Lower lobe of right lung (tissue), 2 donors: ENCODE data around the gene NHS. TPM values are rescaled to one million over a fixed set of nuclear protein-coding genes. Genes with fewer than 3 reads are reported as not detected.
"Not testable (repeated sequence)": the region's sequence is repeated elsewhere in the genome, so short reads cannot be mapped to it uniquely, and the experiment has no call there.

Source experiments
- ATAC-seq, 2 donors: fragments of 200-7000 bp; cut with Tn5 transposase; one replicate each; pipeline ENCODE4 v1.9.1; 2020 to 2022; ENCODE audit warnings: mild to moderate bottlenecking in 2 of 2, moderate library complexity in 2 of 2
- DNase-seq: peaks from one replicate; pipeline ENCODE4 v3.0.0-alpha.2; 2020
- H3K27ac ChIP-seq: fragments of 200-600 bp; one replicate; pipeline ENCODE4 v1.8.0; 2022
- H3K27me3 ChIP-seq: fragments of 200-600 bp; one replicate; pipeline ENCODE4 v1.8.0; 2022; ENCODE audit warnings: low read depth
- H3K36me3 ChIP-seq: fragments of 200-600 bp; one replicate; pipeline ENCODE4 v1.8.0; 2022; ENCODE audit warnings: mild to moderate bottlenecking
- H3K4me1 ChIP-seq: fragments of 200-600 bp; one replicate; pipeline ENCODE4 v1.8.0; 2022
- H3K4me3 ChIP-seq: fragments of 200-600 bp; one replicate; pipeline ENCODE4 v1.8.0; 2022; ENCODE audit warnings: mild to moderate bottlenecking
- H3K9me3 ChIP-seq: fragments of 200-600 bp; one replicate; pipeline ENCODE4 v1.8.0; 2022
- intact Hi-C: fragments of 100-400 bp; cut with DNase I; formaldehyde crosslinking; loops from one replicate; pipeline ENCODE4 v1.11.0; 2022
- total RNA-seq: library from RNA; stranded (reverse); fragmentation: NEBNext Ultra II Directional; extraction: Animal tissue kit (Norgen Biotek cat#: 25700); gene quantifications from one replicate; pipeline ENCODE4 v1.2.1, GENCODE V29; 2021
- TF ChIP-seq, protein P1 (sequence below): fragments of 200-600 bp; IDR thresholded peaks from one replicate; pipeline ENCODE4 v1.8.0; 2022; ENCODE audit warnings: antibody characterized with exemption, mild to moderate bottlenecking
- donor health status: DM: no; HTN: yes; CAD: no; lungs with severe emphysema.

NHS gene
- total RNA-seq, 1 donor from 2014 or later: 2.7 TPM

DNA sequence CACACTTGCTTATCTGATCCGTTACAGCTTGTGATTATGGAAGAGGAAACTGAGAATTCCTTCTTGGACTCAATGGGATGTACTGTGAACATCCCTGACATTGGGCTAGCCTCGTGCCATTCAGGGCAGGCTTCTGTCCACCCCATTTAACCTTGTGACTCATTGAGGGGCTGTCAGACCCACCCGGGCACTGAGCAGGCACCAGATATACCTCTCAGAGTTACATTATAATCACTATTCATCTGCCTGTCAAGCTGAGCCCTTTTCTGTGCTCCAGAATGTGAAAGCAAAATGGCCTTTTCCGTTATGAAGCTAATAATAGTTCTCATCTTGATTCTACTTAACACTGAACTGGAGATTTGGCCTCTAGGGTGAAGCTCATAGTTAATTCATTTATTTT is 191.7 kb downstream of the NHS start:
- ATAC-seq (no peak), DNase-seq (no peak)
- no peak overlapping the region for H3K27ac ChIP-seq
- H3K4me1 ChIP-seq: no peaks in the 10 kb centered on the region
- H3K4me3 ChIP-seq: no peak overlapping the region
- no peaks in the 10 kb centered on the region for H3K9me3 ChIP-seq
- no peaks in the 10 kb centered on the region for H3K27me3 ChIP-seq
- TF ChIP-seq, protein P1, sequence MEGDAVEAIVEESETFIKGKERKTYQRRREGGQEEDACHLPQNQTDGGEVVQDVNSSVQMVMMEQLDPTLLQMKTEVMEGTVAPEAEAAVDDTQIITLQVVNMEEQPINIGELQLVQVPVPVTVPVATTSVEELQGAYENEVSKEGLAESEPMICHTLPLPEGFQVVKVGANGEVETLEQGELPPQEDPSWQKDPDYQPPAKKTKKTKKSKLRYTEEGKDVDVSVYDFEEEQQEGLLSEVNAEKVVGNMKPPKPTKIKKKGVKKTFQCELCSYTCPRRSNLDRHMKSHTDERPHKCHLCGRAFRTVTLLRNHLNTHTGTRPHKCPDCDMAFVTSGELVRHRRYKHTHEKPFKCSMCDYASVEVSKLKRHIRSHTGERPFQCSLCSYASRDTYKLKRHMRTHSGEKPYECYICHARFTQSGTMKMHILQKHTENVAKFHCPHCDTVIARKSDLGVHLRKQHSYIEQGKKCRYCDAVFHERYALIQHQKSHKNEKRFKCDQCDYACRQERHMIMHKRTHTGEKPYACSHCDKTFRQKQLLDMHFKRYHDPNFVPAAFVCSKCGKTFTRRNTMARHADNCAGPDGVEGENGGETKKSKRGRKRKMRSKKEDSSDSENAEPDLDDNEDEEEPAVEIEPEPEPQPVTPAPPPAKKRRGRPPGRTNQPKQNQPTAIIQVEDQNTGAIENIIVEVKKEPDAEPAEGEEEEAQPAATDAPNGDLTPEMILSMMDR: no peak
- no peaks in the 10 kb centered on the region for H3K36me3 ChIP-seq
- intact Hi-C loops: no loop called here

DNA sequence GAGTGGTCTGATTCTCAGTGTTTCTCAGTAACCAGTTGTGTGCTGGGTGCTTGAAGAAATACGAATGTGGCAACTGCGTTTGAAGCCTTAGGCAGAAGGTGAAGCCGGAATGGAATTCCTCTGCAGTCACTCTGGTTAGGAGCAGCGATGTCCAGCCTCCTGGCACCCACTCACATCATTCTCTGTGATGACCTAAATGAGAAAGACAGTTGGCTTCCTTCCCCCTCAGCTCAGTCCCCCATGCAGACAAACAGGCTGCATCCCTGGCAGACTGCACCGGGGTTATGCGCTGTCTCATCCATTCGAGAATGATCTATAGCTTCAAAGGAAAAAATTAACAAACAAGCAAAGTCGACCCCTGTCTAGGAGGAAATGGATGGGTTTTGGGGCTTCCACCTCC is 192.2 kb downstream of the NHS start:
- no peaks in the 10 kb centered on the region for H3K4me1 ChIP-seq
- H3K27ac ChIP-seq: no peak overlapping the region
- no peak for DNase-seq
- TF ChIP-seq, protein P1: no peak
- H3K27me3 ChIP-seq: no peaks in the 10 kb centered on the region
- H3K4me3 ChIP-seq: no peak overlapping the region
- intact Hi-C loops: no loop called here
- H3K9me3 ChIP-seq: no peaks in the 10 kb centered on the region
- no peak for ATAC-seq
- H3K36me3 ChIP-seq: no peaks in the 10 kb centered on the region

DNA sequence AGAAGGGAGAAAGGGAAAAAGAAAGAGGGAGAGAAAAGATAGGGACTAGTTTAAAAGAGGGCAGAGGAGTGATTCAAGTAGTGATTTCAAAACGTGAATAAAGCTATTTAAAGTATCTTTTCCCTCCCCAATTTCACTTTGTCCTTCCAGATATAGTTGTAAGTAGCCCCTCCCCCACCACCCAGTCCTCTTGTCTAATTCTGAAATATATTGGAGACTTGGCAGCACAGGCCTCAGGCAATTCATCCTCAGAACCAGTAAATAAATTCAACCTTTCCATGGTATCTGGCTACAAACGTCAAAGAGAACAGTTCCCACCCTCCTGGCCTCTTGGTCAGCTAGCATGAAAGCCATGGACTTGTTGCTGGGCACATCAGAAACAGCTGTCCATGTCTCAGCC is 192.8 kb downstream of the NHS start:
- H3K36me3 ChIP-seq: no peaks in the 10 kb centered on the region
- DNase-seq: no peak
- H3K9me3 ChIP-seq: no peaks in the 10 kb centered on the region
- no peak for ATAC-seq
- H3K4me3 ChIP-seq: no peak overlapping the region
- no peaks in the 10 kb centered on the region for H3K27me3 ChIP-seq
- no peaks in the 10 kb centered on the region for H3K4me1 ChIP-seq
- TF ChIP-seq, protein P1: no peak
- no peak overlapping the region for H3K27ac ChIP-seq
- intact Hi-C loops: no loop called here

DNA sequence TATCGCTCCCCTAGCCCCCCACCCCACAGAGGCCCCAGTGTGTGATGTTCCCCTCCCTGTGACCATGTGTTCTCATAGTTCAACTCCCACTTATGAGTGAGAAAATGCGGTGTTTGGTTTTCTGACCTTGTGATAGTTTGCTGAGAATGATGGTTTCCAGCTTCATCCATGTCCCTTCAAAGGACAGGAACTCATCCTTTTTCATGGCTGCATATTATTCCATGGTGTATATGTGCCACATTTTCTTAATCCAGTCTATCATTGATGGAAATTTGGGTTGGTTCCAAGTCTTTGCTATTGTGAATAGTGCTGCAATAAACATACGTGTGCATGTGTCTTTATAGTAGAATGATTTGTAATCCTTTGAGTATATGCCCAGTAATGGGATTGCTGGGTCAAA is 193.8 kb downstream of the NHS start:
- intact Hi-C loops, H3K4me1 ChIP-seq, H3K27me3 ChIP-seq, DNase-seq, H3K36me3 ChIP-seq, ATAC-seq, H3K9me3 ChIP-seq, H3K27ac ChIP-seq, H3K4me3 ChIP-seq: not testable (repeated sequence)

DNA sequence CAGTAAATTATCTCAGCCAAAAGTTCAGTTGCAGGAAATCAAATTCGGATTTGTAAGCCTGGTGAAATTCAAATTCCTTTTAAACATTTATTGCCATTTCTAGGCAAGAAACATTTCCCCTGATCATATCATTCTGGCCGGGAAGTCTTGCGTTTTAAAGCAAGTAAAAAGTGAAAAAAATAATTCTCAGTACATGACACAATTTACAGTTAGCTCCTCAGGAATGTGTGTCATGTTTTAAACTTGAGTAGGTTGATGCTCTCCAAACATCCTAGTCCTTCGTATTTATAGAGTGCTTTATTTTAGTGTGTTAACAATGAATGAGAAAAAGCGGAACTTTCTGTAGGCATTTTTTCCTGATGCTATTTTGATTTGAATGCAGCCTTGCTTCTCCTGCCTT is 204.0 kb downstream of the NHS start:
- TF ChIP-seq, protein P1: no peak
- no peaks in the 10 kb centered on the region for H3K9me3 ChIP-seq
- ATAC-seq (no peak), DNase-seq (no peak)
- no peaks in the 10 kb centered on the region for H3K27me3 ChIP-seq
- no peaks in the 10 kb centered on the region for H3K4me1 ChIP-seq
- no peak overlapping the region for H3K27ac ChIP-seq
- intact Hi-C loops: no loop called here
- H3K36me3 ChIP-seq: no peaks in the 10 kb centered on the region
- H3K4me3 ChIP-seq: no peak overlapping the region

DNA sequence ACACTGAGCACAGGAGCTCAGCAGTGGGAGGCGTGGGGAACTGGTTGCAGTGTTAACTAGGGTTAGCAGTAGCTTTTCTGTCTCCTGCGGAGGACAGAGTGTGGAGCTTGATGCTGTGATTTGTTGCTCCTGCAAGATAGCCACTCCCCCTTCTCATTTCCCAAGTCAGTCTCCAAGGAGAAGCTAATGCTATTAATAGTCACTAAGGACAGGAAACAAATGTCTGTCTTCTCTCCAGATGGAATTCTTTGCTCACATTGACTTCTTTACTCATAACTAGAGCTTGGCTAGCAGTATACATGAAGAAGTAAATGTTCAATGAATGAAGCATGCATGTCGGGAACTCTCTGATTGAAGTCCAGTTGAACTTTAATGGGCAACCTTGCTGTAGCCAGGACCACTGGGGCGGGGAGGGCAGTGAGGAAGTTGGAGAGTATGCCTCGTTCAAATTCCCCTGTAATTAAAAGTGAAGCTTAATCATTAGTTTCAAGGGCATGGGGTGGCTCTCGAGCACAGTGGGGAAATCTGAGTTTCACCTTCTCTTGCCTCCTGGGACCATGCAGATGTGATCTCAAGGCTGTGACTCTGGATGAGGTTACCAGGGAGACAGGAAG is 205.6 kb downstream of the NHS start:
- Histone ChIP-seq H3K27me3 (no peaks in the 10 kb centered on the region), H3K36me3 (no peaks in the 10 kb centered on the region), H3K27ac (no peak overlapping the region), H3K4me1 (no peaks in the 10 kb centered on the region), H3K9me3 (no peaks in the 10 kb centered on the region), H3K4me3 (no peak overlapping the region)
- ATAC-seq: no peak
- TF ChIP-seq, protein P1: no peak
- intact Hi-C loops: no loop called here
- no peak for DNase-seq
